Coronary artery (tissue), 2 donors: Measurements from ENCODE around the gene SLC25A23.
A peak's percentile ranks its signal among the peaks of the same experiment; 100 is the strongest.

Experiments
- DNase-seq: peaks from one replicate; pipeline ENCODE4 v3.0.0-alpha.2; 2017; ENCODE audit warnings: low spot score
- H3K27ac ChIP-seq, 2 donors: fragments of 200-600 bp; sonication (generic); one replicate each; pipeline ENCODE4 v1.5.1; 2016 to 2019
- H3K4me3 ChIP-seq: fragments of 200-600 bp; sonication (generic); 2 replicates; pipeline ENCODE4 v1.5.1; 2016; ENCODE audit warnings: mild to moderate bottlenecking, moderate library complexity
- CTCF ChIP-seq: fragments of 200-600 bp; sonication (generic); IDR thresholded peaks from one replicate; pipeline ENCODE4 v1.5.1; 2019; ENCODE audit warnings: antibody characterized with exemption

Gene SLC25A23

DNA sequence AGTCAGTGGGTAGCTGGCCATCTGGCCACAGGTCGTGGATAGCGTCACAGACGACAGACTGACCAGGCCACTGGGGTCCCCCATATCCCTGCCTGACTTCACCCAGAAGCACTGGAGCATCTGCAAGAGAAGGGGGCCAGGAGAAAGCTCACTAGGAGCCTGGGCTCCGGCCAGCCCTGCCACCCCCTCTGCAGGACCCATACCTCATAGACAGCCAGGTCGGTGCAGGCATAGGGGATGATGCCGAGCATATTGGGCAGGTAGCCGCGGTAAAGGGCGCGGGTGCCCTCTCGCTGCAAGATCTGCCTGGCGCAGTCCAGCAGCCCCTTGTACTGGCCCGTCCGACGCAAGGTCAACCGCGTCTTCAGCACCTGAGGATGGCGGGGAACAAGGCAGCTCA is 32.5 kb downstream of the SLC25A23 start:
- no peak for DNase-seq
- H3K4me3 ChIP-seq: no peak overlapping the region
- no peak for TF ChIP-seq CTCF
- no peak overlapping the region for H3K27ac ChIP-seq

DNA sequence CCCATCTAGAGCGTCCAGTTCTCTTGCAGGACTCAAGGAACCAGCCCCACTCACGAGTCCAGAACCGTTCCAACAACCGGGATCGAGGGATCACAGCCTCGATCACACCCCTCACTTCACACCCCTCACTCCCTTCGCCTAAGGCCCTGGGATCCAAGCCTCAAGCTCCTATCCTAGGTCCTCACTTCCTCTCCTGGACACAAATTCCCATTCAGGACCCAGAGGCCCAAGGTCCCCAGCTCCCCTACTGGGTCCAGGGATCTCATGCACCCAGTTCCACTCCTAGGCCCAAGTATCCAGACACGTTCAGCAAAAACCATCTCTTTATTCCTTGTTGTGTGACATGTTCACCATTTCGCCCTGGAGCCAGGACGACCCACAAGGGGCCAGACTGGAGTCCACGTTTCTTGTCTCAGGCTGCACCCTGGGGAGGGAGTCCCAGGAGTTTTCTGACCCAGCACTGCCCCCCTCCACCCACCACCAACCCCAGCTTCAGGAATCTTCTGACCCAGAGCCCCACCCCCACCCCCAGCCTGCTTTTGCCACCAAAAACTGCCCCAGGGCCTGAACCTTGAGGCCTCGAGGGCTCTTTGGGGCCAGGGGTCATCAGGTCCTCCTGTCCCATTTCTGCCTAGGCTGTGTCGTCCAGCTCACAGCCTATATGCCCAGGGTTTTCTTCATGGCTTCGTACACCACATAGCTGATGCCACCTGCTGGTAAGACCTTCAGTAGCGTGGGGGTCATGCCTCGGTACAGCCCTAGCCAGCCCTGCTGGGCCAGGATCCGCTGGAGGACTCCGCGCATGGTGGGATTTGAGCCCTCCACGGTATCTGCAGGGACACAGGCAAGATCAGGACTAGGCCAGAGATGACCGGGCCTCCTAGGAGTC is 33.6 kb downstream of the SLC25A23 start:
- TF ChIP-seq CTCF: no peak
- H3K27ac ChIP-seq: peak overlapping the region; percentile 53 to 88
- no peak for DNase-seq
- H3K4me3 ChIP-seq: peak overlapping the region; percentile 50

- no peak for TF ChIP-seq CTCF
- Histone ChIP-seq H3K4me3 (peak overlapping the region; percentile 83), H3K27ac (peak overlapping the region; percentile 53 to 88)
- DNase-seq: peak; percentile 100
Observed at GRCh38 chr19:6424939-6425731, 34.5 kb downstream of the SLC25A23 start.

DNA sequence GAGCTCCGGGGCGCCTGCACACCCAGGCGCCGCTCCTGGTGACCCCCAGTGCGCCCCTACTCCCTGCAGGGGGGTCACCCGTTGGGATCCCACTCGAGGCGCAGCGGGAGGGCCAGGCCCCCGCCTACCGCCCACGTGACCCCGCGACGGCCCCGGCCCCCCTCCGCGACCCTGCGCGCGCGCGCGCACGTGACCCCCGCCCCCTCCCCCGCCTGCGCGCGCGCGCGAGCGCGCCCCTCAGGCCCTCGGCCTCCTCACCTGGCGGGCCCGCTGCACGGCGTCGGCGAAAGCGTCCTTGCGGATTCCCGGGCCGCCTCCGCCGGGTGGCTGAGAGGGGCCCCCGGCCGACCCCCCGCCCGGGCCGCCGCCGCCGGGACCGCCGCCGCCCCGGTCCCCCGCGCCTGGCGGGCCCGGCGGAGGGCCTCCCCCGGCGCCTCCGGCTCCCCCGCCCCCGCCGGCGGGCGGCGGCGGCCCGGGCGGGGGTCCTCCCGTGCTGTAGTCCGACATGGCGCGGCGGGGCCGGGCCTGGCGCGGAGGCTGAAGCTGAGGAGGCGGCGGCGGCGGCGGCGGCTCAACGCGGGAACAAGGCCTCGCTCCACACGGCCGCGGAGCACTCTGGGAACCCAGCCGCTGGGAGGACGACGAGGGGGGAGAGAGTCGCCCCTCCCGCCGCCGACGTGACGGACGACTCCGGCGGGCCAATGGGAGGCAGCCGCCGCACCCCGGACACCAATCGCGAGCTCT is 35.2 kb downstream of the SLC25A23 start, which contains the start of gene KHSRP:
TSS of gene KHSRP (minus strand) at position 617 of the 744 bp plus-strand sequence. CDS start at position 507, 110 bp downstream.
- no peak for DNase-seq
- Histone ChIP-seq H3K27ac (peak within 1 kb of the TSS; percentile 53 to 88), H3K4me3 (peak within 1 kb of the TSS; percentile 83)
- no peak for TF ChIP-seq CTCF

DNA sequence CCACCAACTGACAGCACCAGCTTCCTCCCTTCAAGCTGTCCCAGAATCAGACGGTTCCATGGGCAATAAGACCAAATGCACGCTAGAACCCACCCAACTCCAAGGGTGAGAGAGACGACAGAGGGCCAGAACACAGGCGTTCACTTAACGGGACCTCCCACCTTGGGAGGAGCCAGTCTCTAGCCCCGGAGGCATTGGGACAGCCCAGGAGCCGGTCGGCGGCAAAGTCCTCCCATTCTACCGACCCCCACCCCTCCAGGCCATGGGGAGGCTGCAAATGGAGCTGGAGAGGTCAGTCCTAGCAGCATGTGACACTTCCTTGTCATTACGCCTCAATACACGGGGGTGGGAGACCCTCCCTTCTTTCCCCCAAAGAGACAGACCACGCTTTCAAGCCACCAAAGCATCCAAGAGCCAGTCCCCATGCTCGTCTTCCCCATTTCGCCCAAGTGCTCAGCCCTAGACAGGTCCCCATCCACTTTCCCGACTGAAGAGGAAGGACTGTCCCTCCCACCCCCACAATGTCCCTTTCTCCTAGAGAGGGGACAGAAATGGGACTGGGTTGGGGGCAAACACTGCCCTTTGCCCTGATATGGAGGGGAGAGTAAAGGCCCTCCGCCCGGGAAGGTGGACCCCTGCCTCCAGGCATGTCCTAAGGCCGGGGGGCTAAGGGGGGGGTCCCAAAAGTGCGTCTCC is 35.9 kb downstream of the SLC25A23 start:
- peak overlapping the region; percentile 33 to 86 for H3K27ac ChIP-seq
- TF ChIP-seq CTCF: no peak
- DNase-seq: no peak

More for the DNA sequence above, 35.9 kb downstream of the SLC25A23 start:
- peak overlapping the region; percentile 83 for H3K4me3 ChIP-seq
